ENCODE measurements around the gene CST4.
"Not testable (repeated sequence)": the region's sequence is repeated elsewhere in the genome, so short reads cannot be mapped to it uniquely, and the experiment has no call there.

CST4 gene

GRCh38 chr20:23691675-23692074, 2.8 kb upstream of the CST4 start:
- DNase-seq (ENCODE audit: low read depth): no peak
- H3K4me3 ChIP-seq (ENCODE audit: low read depth, low read length): no peak overlapping the region
- no peak for TF ChIP-seq CTCF (IDR thresholded peaks at IDR 0.05; ENCODE audit: low read depth, low read length, missing control alignments)

- no peak overlapping the region for H3K4me3 ChIP-seq (ENCODE audit: low read depth, low read length)
- no peak for TF ChIP-seq CTCF (IDR thresholded peaks at IDR 0.05; ENCODE audit: low read depth, low read length, missing control alignments)
- no peak for DNase-seq (ENCODE audit: low read depth)
Observed at GRCh38 chr20:23690581-23690980, 1.7 kb upstream of the CST4 start.

GRCh38 chr20:23689399-23689690, 507 bp upstream of the CST4 start:
- TF ChIP-seq CTCF (IDR thresholded peaks at IDR 0.05; ENCODE audit: low read depth, low read length, missing control alignments): no peak
- no peak for DNase-seq (ENCODE audit: low read depth)
- H3K4me3 ChIP-seq (ENCODE audit: low read depth, low read length): no peak overlapping the region

- TF ChIP-seq CTCF (IDR thresholded peaks at IDR 0.05; ENCODE audit: low read depth, low read length, missing control alignments): no peak
- no peak overlapping the region for H3K4me3 ChIP-seq (ENCODE audit: low read depth, low read length)
- no peak for DNase-seq (ENCODE audit: low read depth)
Observed at GRCh38 chr20:23687986-23688385, 852 bp downstream of the CST4 start.

- no peak for DNase-seq (ENCODE audit: low read depth)
- no peak for TF ChIP-seq CTCF (IDR thresholded peaks at IDR 0.05; ENCODE audit: low read depth, low read length, missing control alignments)
- H3K4me3 ChIP-seq (ENCODE audit: low read depth, low read length): no peak overlapping the region
Observed at GRCh38 chr20:23686046-23686750, 2.6 kb downstream of the CST4 start.

GRCh38 chr20:23685529-23685896, 3.3 kb downstream of the CST4 start:
- DNase-seq (ENCODE audit: low read depth); H3K4me3 ChIP-seq (ENCODE audit: low read depth, low read length): not testable (repeated sequence)

GRCh38 chr20:23684261-23684660, 4.6 kb downstream of the CST4 start:
- DNase-seq (ENCODE audit: low read depth): no peak
- no peak for TF ChIP-seq CTCF (IDR thresholded peaks at IDR 0.05; ENCODE audit: low read depth, low read length, missing control alignments)
- no peak overlapping the region for H3K4me3 ChIP-seq (ENCODE audit: low read depth, low read length)
